ENCODE data around the gene CAP2.
"Not testable (repeated sequence)": the region's sequence is repeated elsewhere in the genome, so short reads cannot be mapped to it uniquely, and the experiment has no call there.

CAP2 gene

DNA sequence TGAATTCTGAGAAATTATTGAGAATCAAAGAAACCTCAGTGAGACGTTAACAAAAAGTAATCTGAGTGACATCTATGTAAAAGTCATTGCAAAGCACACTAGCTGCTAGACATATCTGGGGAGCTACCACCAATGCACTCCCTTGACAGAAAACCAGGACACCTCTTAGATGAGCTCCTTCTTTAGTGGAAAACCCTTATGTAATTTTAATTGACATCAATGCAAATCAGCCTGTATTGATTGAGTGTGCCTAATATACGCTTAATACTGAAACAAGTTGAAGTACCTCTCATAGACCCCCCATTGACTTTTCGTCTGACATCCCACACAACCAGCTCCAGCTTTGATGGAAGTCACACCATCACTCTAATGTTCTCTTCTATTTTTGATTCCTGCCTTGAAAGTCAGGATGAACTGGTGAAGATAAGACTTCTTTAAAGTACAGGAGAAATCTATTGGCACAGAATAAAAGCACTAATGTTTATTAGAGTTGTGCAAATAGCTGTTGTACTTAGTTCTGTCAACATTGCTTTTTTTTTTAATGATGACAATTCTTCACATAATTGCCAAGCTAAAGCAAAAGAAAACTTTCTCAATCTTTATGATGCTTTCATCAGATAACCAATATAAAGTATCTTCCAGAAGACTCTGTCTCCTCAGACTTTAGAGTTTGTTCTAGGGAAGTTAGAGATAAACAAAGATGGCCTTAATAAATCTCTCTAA lies 108.7 kb downstream of the CAP2 start:
- no peak for DNase-seq (ENCODE audit: low spot score)

DNA sequence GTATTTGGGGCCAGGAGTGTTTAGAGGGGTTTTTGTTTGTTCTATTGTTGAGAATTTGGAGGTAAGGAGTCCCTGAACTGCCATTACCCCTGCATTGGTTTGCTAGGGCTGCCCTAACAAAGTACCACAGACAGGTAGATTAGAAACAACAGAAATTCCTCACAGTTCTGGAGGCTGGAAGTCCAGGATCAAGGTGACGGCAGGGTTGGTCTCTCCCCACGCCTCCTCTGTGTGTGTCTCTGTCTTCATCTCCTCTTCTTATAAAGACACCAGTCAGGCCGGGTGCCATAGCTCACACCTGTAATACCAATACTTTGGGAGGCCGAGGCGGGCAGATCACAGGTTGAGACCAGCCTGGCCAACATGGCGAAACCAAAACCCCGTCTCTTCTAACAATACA lies 109.7 kb downstream of the CAP2 start:
- no peak for DNase-seq (ENCODE audit: low spot score)

DNA sequence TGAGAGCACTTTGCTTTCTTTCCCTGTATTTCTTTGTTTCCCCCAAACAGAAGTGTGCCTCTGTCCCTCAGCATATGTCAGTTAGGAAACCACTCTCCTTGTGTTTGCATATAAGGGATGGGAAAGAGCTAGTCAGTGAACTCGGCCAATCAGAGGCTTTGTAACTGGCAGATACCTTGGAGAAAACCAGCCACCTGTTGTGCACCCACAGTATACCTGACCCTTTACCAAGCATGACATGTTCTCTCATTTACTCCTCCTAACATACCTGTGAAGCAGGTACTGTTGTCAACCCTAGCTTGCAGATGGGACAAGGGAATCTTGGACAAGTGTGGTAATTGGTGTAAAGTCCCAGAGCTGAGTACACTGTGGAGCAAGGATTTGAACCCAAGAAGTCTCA lies 110.6 kb downstream of the CAP2 start:
- DNase-seq (ENCODE audit: low spot score): no peak

DNA sequence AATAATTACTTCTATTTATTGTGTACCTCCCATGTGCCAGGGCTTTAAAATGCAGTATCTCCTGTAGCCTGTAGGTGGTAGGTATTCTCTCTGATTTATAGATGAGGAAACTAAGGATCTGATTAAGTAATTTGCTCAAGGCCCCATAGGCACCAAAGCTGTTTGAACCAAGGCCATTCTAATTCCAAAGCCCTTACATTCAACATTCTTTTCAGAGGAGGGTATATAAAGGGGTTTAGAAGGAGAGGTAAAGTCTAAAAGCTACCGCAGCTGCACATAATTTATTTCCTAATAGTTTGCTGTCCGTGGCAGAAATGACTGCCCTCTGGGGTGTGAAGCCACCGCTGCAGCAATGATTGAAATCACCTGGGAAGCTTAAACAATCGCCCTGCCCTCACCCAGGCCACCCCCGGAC lies 111.7 kb downstream of the CAP2 start:
- DNase-seq (ENCODE audit: low spot score): no peak

DNA sequence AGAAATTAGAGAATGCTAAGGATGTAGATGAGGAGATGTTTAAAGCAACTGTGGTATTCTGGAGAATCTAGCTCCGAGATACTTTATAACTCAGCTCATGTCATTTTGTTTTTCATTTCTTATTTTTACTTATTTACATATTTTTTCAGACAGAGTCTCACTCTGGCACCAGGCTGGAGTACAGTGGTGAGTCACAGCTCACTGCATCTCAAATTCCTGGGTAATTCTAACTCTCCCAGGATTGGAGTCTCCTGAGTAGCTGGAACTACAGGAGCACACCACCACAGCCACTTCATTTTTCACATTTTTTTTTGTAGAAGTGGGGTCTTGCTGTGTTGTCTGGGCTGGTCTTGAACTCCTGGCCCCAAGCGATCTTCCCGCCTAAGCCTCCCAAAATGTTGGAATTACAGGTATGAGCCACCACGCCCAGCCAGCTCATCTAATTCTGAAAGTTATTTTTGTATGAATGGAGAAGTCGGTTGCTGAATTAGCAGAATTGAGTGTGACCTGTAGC lies 112.4 kb downstream of the CAP2 start:
- no peak for DNase-seq (ENCODE audit: low spot score)

DNA sequence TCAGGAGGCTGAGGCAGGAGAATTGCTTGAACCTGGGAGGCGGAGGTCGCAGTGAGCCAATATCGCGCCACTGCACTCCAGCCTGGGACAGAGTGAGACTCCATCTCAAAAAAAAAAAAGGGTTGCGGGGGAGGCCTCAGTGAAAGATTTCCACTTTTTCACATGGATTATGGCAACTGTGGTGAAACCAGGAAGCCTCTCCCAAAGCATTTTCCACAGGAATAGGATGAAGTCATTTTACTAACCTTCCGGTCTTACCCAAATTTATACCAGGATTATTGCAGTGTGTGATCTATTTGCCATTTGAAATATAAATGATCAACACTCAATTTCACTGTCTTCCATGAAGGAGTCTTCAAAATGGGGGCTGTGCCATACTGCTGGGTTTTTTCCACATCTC lies 113.1 kb downstream of the CAP2 start:
- DNase-seq (ENCODE audit: low spot score): no peak

DNA sequence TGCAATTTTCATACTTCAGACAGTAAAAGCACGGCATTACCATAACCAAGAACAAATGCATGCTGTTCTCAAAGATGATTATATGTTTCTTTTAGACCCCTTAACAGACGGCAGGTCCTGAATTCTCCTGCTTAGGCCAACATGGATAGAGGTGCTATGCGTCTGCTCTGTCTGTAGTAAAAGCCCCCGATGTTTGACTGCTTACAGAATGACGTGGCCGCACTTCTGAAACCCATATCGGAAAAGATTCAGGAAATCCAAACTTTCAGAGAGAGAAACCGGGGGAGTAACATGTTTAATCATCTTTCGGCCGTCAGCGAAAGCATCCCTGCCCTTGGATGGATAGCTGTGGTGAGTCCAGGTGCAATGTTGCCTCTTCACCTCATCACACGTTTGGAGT lies 113.6 kb downstream of the CAP2 start:
- no peak for DNase-seq (ENCODE audit: low spot score)

DNA sequence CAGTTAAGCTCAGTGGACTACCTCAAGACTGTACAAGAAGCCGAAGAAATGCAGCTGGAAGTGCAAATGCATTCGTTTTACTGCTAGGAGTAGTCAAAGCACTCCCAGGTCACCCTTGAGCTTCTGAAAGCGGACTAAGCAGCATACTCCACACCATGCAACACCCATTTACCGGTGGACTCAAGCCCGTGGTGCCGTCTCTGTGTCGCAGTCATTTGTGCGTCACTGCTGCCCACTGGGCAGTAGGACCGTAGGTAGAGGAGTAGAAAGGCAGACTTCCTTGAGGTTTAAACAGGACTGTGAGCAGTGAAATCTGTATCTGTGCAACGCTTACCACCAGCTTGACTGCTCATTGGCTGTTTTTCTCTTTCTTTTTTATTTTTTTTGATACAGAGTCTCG lies 117.7 kb downstream of the CAP2 start:
- no peak for DNase-seq (ENCODE audit: low spot score)

DNA sequence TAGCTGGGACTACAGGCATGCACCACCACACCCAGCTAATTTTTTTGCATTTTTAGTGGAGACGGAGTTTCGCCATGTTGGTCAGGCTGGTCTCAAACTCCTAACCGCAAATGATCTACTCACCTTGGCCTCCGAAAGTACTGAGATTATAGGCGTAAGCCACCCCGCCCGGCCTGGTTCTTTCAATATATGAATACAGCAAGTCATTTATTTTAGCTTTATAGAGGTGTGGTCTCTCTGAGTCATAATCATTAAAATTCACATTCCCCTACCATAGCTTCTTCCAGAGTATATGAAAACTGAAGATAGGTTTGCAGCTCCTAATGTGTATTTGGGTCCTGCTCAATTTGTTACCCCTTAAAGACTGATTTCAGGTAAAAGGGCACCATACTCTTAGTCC lies 118.2 kb downstream of the CAP2 start:
- no peak for DNase-seq (ENCODE audit: low spot score)

DNA sequence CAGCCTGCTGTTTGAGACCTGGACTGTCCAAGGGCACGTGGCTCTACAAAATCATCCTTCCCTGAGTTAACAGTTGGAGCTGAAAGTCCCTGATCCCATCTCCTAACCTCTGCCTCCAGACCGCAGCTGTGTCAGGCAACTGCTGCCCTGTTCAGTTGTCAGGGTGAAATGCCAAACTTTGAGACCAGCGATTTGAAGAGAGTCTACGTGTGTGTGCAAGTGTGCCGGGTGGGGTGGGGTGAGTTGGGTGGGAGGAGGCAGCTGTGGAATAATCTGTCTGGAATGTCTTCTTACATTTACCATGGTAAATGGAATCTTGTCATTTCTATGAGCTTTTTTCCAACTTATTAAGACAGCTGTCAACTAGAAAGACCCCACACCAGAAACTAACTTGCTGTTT lies 125.7 kb downstream of the CAP2 start:
- DNase-seq (ENCODE audit: low spot score): no peak

DNA sequence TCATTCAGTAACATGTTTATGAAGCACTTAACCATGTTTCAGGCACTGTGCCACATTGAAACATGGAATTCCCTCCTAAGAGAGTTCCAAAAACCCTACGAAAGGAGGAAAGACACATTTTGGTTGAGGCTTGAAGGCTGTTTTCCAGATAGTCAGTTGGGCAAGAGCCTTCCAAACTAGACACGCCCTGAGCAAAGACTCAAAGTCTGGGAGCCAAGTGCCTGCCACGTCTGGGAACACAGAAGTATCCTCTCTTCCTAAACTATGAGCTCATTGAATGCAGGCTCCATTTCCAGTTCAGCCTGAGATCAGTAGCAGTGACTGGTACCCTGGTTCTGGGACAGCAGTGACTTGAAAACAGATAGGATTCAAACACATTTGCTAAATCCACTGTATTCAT lies 132.2 kb downstream of the CAP2 start:
- no peak for DNase-seq (ENCODE audit: low spot score)

DNA sequence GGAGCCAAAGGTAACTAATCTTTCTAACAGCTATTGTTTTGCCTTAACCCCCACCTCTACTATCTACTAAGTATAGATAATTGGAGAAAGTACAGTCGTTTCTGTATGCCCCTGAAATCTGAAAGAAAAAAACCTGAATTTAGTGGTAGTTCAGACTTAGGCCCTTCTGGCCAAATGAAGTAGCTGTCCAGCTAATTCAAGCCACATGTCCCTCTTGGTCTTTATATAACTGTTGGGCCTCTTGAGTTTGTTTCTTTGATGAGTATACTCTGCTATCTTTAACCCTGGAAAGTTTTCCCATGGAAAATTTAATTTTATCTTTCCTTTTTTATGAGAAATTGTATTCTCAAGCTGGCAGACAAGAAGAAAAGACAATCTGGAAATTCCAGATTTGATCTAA lies 133.7 kb downstream of the CAP2 start:
- DNase-seq (ENCODE audit: low spot score): no peak

DNA sequence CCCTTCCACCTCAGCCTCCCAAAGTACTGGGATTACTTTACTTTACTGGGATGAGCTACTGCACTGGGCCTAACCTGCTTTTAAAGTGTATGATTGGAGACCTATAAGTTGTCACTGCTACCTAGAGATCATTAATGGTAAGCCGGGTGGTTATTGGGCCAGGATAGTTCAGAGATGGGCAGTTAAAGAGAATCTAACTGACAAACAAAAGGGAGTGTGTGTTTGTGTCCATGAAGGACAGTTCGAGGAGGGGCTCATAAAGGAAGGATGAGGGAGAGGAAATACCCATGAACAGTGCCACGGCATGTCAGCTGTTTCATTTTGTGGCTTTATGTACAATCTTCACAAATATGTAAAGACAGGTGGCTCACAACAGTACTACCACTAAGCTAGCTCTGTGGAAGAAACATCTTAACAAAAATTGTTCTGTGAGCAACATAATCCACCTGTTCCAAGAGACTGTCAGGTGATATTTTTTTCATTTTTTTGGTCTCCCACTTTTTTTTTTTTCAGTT lies 137.0 kb downstream of the CAP2 start:
- no peak for DNase-seq (ENCODE audit: low spot score)

DNA sequence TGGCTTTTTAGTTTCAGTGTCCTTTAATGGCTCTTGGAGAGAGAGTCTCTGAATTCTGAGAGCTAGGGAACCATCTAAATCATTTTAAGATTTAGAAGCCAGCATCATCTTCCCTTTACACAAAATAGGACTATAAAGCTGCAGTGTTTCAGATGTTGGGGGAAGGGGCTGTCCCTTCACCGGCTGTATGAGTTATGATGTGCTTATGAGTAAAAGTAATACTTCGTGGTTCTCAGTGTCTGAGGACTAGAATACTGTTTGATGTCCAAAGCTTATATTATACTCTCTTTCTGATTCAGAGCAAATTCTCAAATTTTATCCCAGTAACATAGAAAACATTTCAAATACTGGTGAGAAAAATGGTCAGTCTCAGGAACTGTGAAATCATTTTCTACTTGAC lies 143.2 kb downstream of the CAP2 start:
- no peak for DNase-seq (ENCODE audit: low spot score)

DNA sequence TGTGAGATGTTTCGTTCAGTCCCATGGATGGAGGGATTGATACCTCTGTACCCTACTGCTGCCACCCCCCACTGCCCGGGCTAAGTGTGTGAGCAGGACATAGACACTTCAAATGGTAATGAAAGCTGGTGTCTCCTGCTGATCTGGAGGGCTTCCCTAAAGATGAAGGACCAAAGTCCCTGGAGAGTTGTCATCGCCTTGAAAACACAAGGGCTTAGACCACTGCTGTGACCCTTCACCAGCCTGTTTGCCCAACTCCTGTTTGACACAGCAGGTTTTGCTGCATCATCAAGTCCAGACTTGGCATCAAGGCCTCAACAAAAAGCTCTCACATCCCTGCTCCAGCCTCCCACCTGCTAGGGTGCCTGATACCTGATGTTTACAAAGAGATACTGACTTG lies 148.8 kb downstream of the CAP2 start:
- no peak for DNase-seq (ENCODE audit: low spot score)

DNA sequence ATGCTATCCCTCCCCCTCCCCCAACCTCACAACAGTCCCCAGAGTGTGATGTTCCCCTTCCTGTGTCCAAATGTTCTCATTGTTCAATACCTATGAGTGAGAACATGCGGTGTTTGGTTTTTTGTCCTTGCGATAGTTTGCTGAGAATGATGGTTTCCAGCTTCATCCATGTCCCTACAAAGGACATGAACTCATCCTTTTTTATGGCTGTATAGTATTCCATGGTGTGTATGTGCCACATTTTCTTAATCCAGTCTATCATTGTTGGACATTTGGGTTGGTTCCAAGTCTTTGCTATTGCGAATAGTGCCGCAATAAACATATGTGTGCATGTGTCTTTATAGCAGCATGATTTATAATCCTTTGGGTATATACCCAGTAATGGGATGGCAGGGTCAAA lies 152.3 kb downstream of the CAP2 start:
- DNase-seq (ENCODE audit: low spot score): not testable (repeated sequence)

DNA sequence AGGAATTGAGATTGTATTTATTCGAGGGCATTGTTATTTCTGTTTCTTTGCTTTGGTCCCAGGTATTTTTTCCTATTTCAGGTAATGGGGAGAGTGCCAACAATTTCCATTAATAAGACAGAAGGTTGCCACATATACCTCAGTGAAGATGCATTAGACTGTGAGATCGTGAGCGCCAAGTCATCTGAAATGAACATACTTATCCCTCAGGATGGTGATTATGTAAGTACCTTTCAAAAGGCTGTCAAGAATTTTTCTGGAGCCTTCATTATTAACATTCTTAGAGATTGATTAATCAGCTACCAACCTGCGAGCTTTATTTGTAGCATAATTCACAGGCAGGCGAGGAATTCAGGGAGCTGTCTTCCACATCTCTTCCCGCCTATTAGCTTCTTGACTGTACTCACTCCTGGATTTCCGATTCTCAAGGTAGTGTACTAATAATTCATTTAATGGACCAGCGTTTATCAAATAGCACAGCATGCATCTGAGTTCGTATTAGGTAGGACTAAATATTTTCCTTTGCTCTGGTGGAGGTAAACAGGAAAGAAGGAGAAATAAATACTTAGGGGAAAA lies 158.1 kb downstream of the CAP2 start:
- DNase-seq (ENCODE audit: low spot score): no peak

DNA sequence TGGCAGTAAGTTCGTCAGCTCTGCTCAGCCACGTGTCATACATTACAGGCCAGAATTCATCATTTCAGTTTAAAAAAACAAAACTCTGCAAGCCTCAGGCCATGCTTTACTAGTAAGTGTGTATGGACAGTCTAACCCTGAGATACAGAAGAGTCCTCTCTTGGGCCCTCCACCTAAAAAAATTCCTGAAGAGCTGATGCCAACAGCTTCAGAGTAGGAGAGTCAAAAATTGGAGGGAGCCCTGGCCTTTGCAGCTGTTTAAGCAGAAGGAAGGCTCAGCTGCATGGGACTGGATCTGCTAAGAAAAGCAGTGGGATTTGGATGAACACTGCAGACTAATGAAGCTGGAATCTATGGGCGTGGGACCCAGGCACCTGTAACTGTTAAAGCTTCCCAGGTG lies 159.5 kb downstream of the CAP2 start:
- DNase-seq (ENCODE audit: low spot score): no peak

DNA sequence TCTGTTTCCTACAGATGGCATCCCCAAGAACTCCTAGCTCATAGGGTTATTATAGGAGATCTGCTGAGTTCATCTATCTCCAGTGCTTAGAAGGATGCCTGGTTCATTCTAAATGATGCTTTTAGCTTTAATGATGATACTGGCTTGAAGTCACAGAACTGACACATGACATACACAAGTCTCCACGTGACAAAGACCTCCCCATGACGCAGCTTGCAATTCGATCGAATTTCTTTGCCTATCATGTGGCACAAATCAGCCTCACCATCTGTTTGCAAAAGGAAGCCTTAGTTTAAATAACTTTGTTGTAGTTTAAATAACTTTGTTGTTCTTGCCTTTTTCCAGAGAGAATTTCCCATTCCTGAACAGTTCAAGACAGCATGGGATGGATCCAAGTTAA lies 162.6 kb downstream of the CAP2 start:
- DNase-seq (ENCODE audit: low spot score): no peak

DNA sequence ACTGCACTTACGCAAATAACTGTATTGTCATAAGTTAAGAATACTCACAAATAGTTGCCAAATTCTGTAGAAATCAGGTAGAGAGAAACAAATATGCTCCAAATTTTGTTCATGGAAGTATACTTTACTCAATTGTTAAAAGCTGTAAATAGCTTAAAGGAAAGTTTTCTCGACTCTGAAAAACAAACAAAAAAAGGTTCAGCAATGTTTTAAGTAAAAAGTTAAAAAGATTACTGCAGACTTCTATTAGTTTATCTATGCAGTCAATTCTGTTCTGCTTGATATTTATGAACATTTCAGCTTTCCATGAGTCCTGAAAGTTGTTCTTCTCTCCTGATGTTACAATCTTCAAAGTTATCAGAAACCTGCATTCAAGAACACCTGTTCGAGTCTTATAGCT lies 169.2 kb downstream of the CAP2 start:
- DNase-seq (ENCODE audit: low spot score): no peak

DNA sequence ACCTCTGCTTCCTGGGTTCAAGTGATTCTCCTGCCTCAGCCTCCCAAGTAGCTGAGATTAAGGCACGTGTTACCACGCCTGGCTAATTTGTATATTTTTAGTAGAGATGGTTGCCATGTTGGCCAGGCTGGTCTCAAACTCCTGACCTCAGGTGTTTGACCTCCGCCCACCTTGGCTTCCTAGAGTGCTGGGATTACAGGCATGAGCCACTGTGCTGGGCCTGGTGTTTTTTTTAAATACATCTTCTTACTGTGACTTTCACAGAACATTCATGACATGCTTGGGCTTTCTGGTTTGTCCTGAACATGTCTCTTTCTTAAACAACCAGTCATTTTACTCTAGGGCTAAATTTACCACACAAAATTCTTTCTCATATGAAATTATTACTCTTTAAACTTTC lies 172.0 kb downstream of the CAP2 start:
- DNase-seq (ENCODE audit: low spot score): no peak

DNA sequence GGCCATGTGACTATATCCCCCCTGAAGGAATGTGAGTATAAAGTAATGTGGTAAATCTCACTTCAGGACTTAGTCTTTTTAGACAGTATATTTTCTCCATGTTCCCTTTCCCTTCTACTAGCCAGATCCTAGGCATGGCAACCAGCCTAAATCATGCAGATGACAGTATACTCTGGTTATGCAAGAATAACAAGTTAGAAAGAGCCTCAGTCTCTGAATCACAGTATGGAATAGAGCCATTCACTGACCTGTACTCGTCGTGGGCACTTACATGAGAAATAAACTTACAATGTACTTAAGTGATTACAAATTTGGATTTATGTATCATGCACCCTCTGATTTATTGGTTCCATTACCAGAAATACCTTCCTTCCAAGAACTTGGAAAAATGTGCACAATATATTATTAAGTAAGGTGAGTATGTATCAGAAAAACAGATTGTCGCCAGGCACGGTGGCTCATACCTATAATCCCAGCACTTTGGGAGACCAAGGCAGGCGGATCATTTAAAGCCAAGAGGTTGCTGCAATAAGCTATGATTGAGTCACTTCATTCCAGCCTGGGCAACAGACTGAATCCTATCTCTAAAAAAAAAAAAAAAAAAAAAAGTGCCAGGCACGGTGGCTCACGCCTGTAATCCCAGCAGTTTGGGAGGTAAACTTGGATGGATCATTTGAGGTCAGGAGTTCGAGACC lies 181.6 kb downstream of the CAP2 start:
- no peak for DNase-seq (ENCODE audit: low spot score)

DNA sequence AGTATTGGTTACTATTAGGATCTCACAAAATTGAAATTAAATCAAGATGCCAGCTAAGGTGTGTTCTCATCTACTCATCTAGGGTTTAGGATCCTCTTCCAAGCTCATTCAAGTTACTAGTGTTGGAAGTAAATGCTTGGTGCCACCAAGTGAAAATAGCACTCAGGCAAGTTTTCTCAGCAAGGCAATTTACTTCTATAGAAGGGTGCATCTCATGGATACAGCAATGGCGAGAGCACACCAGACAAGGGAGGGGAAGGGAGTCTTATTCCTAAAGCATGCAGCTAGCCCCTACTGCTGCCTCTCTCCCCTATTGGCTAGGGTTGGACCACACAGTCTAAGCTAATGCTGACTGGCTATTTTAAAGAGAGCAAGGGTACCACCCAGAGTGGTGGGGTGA lies 183.7 kb downstream of the CAP2 start:
- DNase-seq (ENCODE audit: low spot score): no peak

Measured in D341Med (cell line).